ENCODE results near the gene TXNDC12. TPM values are rescaled to one million over a fixed set of nuclear protein-coding genes. Genes with fewer than 3 reads are reported as not detected.

Gene TXNDC12
- total RNA-seq, 3 donors from 2014 or later (not counting 1 experiment from before 2014, with no cell fraction given), result 35.0 to 39.4 (median 38.7) TPM

GRCh38 chr1:52072291-52072690 is 17.3 kb upstream of the TXNDC12 start:
- no peak for DNase-seq
- Mint-ChIP-seq H3K36me3 (peaks cover 10% of the 10 kb centered on the region), H3K27ac (no peak overlapping the region), H3K27me3 (ENCODE audit: low read depth in 2 of 2) (no peaks in the 10 kb centered on the region), H3K4me3 (no peak overlapping the region), H3K4me1 (peaks cover 29 to 35% of the 10 kb centered on the region in 2 donors), H3K9me3 (no peaks in the 10 kb centered on the region)
- no peak overlapping the region for H3K27ac ChIP-seq (ENCODE audit: low read length)
- no peaks in the 10 kb centered on the region for H3K27me3 ChIP-seq (ENCODE audit: control insufficient read depth, insufficient read depth, low read length)
- over 99% methylated on average over 4 of the region's 6 CpGs for WGBS (ENCODE audit: insufficient coverage)
- H3K4me1 ChIP-seq (ENCODE audit: control insufficient read depth, insufficient read depth, low read length), result no peaks in the 10 kb centered on the region
- no peak overlapping the region for H3K4me3 ChIP-seq (ENCODE audit: low read length)
- ATAC-seq, result no peak
- H3K9me3 ChIP-seq (ENCODE audit: control insufficient read depth, insufficient read depth, low read length), result no peaks in the 10 kb centered on the region
- no peak for TF ChIP-seq CTCF (IDR thresholded peaks at IDR 0.05)
- intact Hi-C loops (cut with micrococcal nuclease), result no loop called here
- H3K36me3 ChIP-seq (ENCODE audit: control insufficient read depth, insufficient read depth, low read length), result peaks cover 13% of the 10 kb centered on the region

- ATAC-seq (no peak), DNase-seq (no peak)
- WGBS (ENCODE audit: insufficient coverage), result 92% methylated on average over 4 of the region's 4 CpGs
- Histone ChIP-seq H3K27ac (ENCODE audit: low read length) (no peak overlapping the region), H3K4me1 (ENCODE audit: control insufficient read depth, insufficient read depth, low read length) (no peaks in the 10 kb centered on the region), H3K9me3 (ENCODE audit: control insufficient read depth, insufficient read depth, low read length) (no peaks in the 10 kb centered on the region), H3K36me3 (ENCODE audit: control insufficient read depth, insufficient read depth, low read length) (peaks cover 24% of the 10 kb centered on the region), H3K4me3 (ENCODE audit: low read length) (no peak overlapping the region), H3K27me3 (ENCODE audit: control insufficient read depth, insufficient read depth, low read length) (no peaks in the 10 kb centered on the region)
- H3K27ac Mint-ChIP-seq, result no peak overlapping the region
- H3K4me1 Mint-ChIP-seq, result peaks cover 29% of the 10 kb centered on the region in 2 donors
- H3K9me3 Mint-ChIP-seq, result no peaks in the 10 kb centered on the region
- H3K4me3 Mint-ChIP-seq, result no peak overlapping the region
- intact Hi-C loops (cut with micrococcal nuclease), result no loop called here
- no peaks in the 10 kb centered on the region for H3K27me3 Mint-ChIP-seq (ENCODE audit: low read depth in 2 of 2)
- H3K36me3 Mint-ChIP-seq, result peaks cover 10% of the 10 kb centered on the region
- TF ChIP-seq CTCF (IDR thresholded peaks at IDR 0.05), result no peak
Measured at GRCh38 chr1:52070704-52071103, 15.7 kb upstream of the TXNDC12 start.

GRCh38 chr1:52063192-52063591 is 8.2 kb upstream of the TXNDC12 start:
- 98% methylated on average over 2 of the region's 2 CpGs for WGBS (ENCODE audit: insufficient coverage)
- H3K27ac Mint-ChIP-seq, result no peak overlapping the region
- no peaks in the 10 kb centered on the region for H3K9me3 Mint-ChIP-seq
- DNase-seq (no peak), ATAC-seq (no peak)
- H3K9me3 ChIP-seq (ENCODE audit: control insufficient read depth, insufficient read depth, low read length), result no peaks in the 10 kb centered on the region
- H3K4me1 Mint-ChIP-seq, result peaks cover 9 to 18% of the 10 kb centered on the region in 2 donors
- no peaks in the 10 kb centered on the region for H3K27me3 Mint-ChIP-seq (ENCODE audit: low read depth in 2 of 2)
- no peaks in the 10 kb centered on the region for H3K4me1 ChIP-seq (ENCODE audit: control insufficient read depth, insufficient read depth, low read length)
- no peak overlapping the region for H3K4me3 Mint-ChIP-seq
- peaks cover 6% of the 10 kb centered on the region for H3K36me3 Mint-ChIP-seq
- no peak overlapping the region for H3K27ac ChIP-seq (ENCODE audit: low read length)
- H3K27me3 ChIP-seq (ENCODE audit: control insufficient read depth, insufficient read depth, low read length), result no peaks in the 10 kb centered on the region
- no peak for TF ChIP-seq CTCF (IDR thresholded peaks at IDR 0.05)
- no peak overlapping the region for H3K4me3 ChIP-seq (ENCODE audit: low read length)
- intact Hi-C loops (cut with micrococcal nuclease), result no loop called here
- peaks cover 50% of the 10 kb centered on the region for H3K36me3 ChIP-seq (ENCODE audit: control insufficient read depth, insufficient read depth, low read length)

GRCh38 chr1:52060822-52061221 is 5.8 kb upstream of the TXNDC12 start:
- Histone ChIP-seq H3K4me1 (ENCODE audit: control insufficient read depth, insufficient read depth, low read length) (no peaks in the 10 kb centered on the region), H3K36me3 (ENCODE audit: control insufficient read depth, insufficient read depth, low read length) (peaks cover 35% of the 10 kb centered on the region), H3K27me3 (ENCODE audit: control insufficient read depth, insufficient read depth, low read length) (no peaks in the 10 kb centered on the region), H3K4me3 (ENCODE audit: low read length) (no peak overlapping the region), H3K27ac (ENCODE audit: low read length) (no peak overlapping the region), H3K9me3 (ENCODE audit: control insufficient read depth, insufficient read depth, low read length) (no peaks in the 10 kb centered on the region)
- Mint-ChIP-seq H3K36me3 (no peaks in the 10 kb centered on the region), H3K27me3 (ENCODE audit: low read depth in 2 of 2) (no peaks in the 10 kb centered on the region), H3K27ac (no peak overlapping the region), H3K4me3 (no peak overlapping the region), H3K4me1 (peaks cover 26 to 34% of the 10 kb centered on the region in 2 donors), H3K9me3 (no peaks in the 10 kb centered on the region)
- intact Hi-C loops (cut with micrococcal nuclease), result no loop called here
- ATAC-seq, result no peak
- WGBS (ENCODE audit: insufficient coverage), result 99% methylated on average over 4 of the region's 4 CpGs
- no peak for DNase-seq
- no peak for TF ChIP-seq CTCF (IDR thresholded peaks at IDR 0.05)
